CD4-positive, alpha-beta T cell (primary cell): Measurements from ENCODE around the gene OAT. TPM values are rescaled to one million over a fixed set of nuclear protein-coding genes. Genes with fewer than 3 reads are reported as not detected.

ENCODE experiments used
- ATAC-seq: fragments of 200-7000 bp; cut with Tn5 transposase; one replicate; pipeline ENCODE4 v1.10.0; 2022; ENCODE audit warnings: mild to moderate bottlenecking; ENCODE audit not compliant: poor library complexity
- CTCF ChIA-PET: fragments of 350-600 bp; sonication (Branson Sonifier 250); formaldehyde crosslinking; loops from one replicate; lab custom pipeline; 2021; ENCODE audit warnings: antibody characterized with exemption, inconsistent platforms; lab: Charles Lee
- POLR2A ChIA-PET: fragments of 350-600 bp; sonication (Branson Sonifier 250); formaldehyde crosslinking; loops from one replicate; lab custom pipeline; 2021; ENCODE audit warnings: antibody characterized with exemption, inconsistent platforms; lab: Charles Lee
- DNase-seq, 14 experiments: peaks; one replicate each; pipeline ENCODE4 v3.0.0-alpha.2; 2013 to 2020; ENCODE audit warnings: mixed read lengths in 2 of 14
- H3K27ac ChIP-seq, 2 donors: one replicate each; pipeline versions ENCODE4 v1.5.1 to v1.7.0; 2013; ENCODE audit warnings: low read length in 2 of 2, low read depth in 1 of 2, mild to moderate bottlenecking in 1 of 2
- H3K27me3 ChIP-seq, 2 experiments: 1 replicate in 1 of 2; 2 replicates in 1 of 2; pipeline versions ENCODE4 v1.6.1 to v1.7.0; 2013; ENCODE audit warnings: low read length in 2 of 2, control low read depth in 1 of 2, mild to moderate bottlenecking in 1 of 2, moderate library complexity in 1 of 2; ENCODE audit not compliant: insufficient read depth in 2 of 2, control insufficient read depth in 1 of 2
- H3K36me3 ChIP-seq: one replicate; pipeline ENCODE4 v1.6.1; 2013; ENCODE audit warnings: low read length, control low read depth; ENCODE audit not compliant: insufficient read depth
- H3K4me1 ChIP-seq: one replicate; pipeline ENCODE4 v1.6.1; 2013; ENCODE audit warnings: low read length, control low read depth; ENCODE audit not compliant: insufficient read depth
- H3K4me3 ChIP-seq: one replicate; pipeline ENCODE4 v1.5.1; 2013; ENCODE audit warnings: mild to moderate bottlenecking, low read length, moderate library complexity
- H3K9me3 ChIP-seq, 2 experiments: 1 replicate in 1 of 2; 2 replicates in 1 of 2; pipeline versions ENCODE4 v1.6.1 to v1.7.0; 2013; ENCODE audit warnings: low read length in 2 of 2, mild to moderate bottlenecking in 2 of 2, control low read depth in 1 of 2, moderate library complexity in 1 of 2; ENCODE audit not compliant: control insufficient read depth in 1 of 2, insufficient read depth in 1 of 2
- H3K27ac Mint-ChIP-seq: one replicate; pipeline ENCODE4 v1.8.0; 2020; ENCODE audit warnings: mixed read lengths
- H3K27me3 Mint-ChIP-seq: one replicate; pipeline ENCODE4 v1.8.0; 2021; ENCODE audit warnings: mixed read lengths
- H3K36me3 Mint-ChIP-seq: one replicate; pipeline ENCODE4 v1.8.0; 2021; ENCODE audit warnings: low read depth, mixed read lengths
- H3K4me1 Mint-ChIP-seq: one replicate; pipeline ENCODE4 v1.8.0; 2021; ENCODE audit warnings: low read depth, mixed read lengths
- H3K4me3 Mint-ChIP-seq: one replicate; pipeline ENCODE4 v1.8.0; 2020; ENCODE audit warnings: mild to moderate bottlenecking, mixed read lengths
- H3K9me3 Mint-ChIP-seq: one replicate; pipeline ENCODE4 v1.8.0; 2020; ENCODE audit warnings: mixed read lengths
- intact Hi-C, 2 experiments: fragments of 100-400 bp; cut with DNase I in 1 of 2; cut with micrococcal nuclease in 1 of 2; formaldehyde crosslinking; loops; one replicate each; pipeline versions ENCODE4 v1.15.1 to v1.9.0; 2023 to 2025; cut with DNase I, micrococcal nuclease
- total RNA-seq, 174 experiments: library from RNA in 2 of 174; stranded (reverse) in 2 of 174; gene quantifications; one replicate each; pipeline ENCODE4 v1.2.3 and lab custom pipeline; 2021 to 2026
- TF ChIP-seq, protein P1 (sequence below): fragments of 200-600 bp; IDR thresholded peaks from one replicate; pipeline ENCODE4 v1.8.0; 2022; ENCODE audit warnings: antibody characterized with exemption, mild to moderate bottlenecking

Gene OAT
- total RNA-seq, 2 experiments from 2014 or later, result 48.5 to 54.9 TPM

DNA sequence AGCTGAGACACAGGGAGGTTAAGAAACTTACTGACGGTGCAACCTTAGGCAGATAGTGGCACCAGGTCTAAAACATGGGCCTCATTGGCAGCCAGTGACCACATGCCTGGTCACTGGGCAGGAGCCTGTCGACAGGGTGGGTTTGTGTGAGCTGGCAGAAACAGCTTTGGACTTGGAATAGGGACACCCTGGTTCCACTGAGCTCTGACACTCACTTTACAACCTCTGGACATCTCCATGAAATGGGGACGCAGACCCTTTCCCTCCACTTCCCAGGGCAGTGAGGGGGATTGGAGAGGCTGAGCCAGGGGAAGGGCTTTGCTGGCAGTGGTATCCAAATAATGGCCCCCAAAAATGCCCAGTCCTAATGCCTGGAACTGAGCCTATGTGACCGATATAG, 49.7 kb downstream of the OAT start:
- Mint-ChIP-seq H3K27me3 (peaks cover 26% of the 10 kb centered on the region), H3K4me1 (no peaks in the 10 kb centered on the region), H3K36me3 (no peaks in the 10 kb centered on the region), H3K27ac (no peak overlapping the region), H3K9me3 (no peaks in the 10 kb centered on the region), H3K4me3 (no peak overlapping the region)
- ATAC-seq (no peak), DNase-seq (no peak)
- CTCF ChIA-PET, result no interaction called here
- TF ChIP-seq, protein P1, sequence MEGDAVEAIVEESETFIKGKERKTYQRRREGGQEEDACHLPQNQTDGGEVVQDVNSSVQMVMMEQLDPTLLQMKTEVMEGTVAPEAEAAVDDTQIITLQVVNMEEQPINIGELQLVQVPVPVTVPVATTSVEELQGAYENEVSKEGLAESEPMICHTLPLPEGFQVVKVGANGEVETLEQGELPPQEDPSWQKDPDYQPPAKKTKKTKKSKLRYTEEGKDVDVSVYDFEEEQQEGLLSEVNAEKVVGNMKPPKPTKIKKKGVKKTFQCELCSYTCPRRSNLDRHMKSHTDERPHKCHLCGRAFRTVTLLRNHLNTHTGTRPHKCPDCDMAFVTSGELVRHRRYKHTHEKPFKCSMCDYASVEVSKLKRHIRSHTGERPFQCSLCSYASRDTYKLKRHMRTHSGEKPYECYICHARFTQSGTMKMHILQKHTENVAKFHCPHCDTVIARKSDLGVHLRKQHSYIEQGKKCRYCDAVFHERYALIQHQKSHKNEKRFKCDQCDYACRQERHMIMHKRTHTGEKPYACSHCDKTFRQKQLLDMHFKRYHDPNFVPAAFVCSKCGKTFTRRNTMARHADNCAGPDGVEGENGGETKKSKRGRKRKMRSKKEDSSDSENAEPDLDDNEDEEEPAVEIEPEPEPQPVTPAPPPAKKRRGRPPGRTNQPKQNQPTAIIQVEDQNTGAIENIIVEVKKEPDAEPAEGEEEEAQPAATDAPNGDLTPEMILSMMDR, result no peak
- Histone ChIP-seq H3K4me3 (no peak overlapping the region), H3K4me1 (no peaks in the 10 kb centered on the region), H3K36me3 (no peaks in the 10 kb centered on the region), H3K9me3 (no peaks in the 10 kb centered on the region), H3K27me3 (peaks cover 7 to 9% of the 10 kb centered on the region in 2 experiments), H3K27ac (no peak overlapping the region)
- intact Hi-C loops, result no loop called here
- POLR2A ChIA-PET, result no interaction called here

DNA sequence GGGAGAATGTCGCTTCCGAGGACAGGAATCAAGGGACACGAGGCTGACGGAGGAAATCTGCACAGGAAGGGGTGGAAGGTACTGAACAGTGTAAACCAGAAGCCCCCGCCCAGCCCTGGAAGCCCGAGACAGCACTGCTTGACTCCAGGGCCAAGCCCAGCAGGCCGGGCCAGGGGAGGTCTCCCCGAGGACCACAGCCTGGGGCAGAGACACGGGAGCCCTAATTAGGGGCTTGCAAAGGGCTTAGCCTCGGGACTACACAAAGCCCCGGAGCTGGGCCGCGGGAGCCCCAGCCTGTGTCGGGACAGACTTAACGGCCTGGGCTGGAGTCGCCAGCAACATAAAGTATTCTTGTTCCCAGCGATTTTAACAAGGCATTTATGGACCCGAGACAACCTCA, 50.8 kb downstream of the OAT start:
- no peaks in the 10 kb centered on the region for H3K4me1 Mint-ChIP-seq
- POLR2A ChIA-PET, result no interaction called here
- peaks cover 7 to 9% of the 10 kb centered on the region in 2 experiments for H3K27me3 ChIP-seq
- no peaks in the 10 kb centered on the region for H3K9me3 ChIP-seq
- no peaks in the 10 kb centered on the region for H3K36me3 Mint-ChIP-seq
- no peak overlapping the region for H3K27ac ChIP-seq
- no peaks in the 10 kb centered on the region for H3K4me1 ChIP-seq
- H3K27ac Mint-ChIP-seq, result no peak overlapping the region
- no peaks in the 10 kb centered on the region for H3K9me3 Mint-ChIP-seq
- H3K4me3 ChIP-seq, result no peak overlapping the region
- intact Hi-C loops, result no loop called here
- TF ChIP-seq, protein P1, result no peak
- DNase-seq (no peak), ATAC-seq (no peak)
- H3K27me3 Mint-ChIP-seq, result peaks cover 22% of the 10 kb centered on the region
- no peaks in the 10 kb centered on the region for H3K36me3 ChIP-seq
- CTCF ChIA-PET, result no interaction called here
- H3K4me3 Mint-ChIP-seq, result no peak overlapping the region

DNA sequence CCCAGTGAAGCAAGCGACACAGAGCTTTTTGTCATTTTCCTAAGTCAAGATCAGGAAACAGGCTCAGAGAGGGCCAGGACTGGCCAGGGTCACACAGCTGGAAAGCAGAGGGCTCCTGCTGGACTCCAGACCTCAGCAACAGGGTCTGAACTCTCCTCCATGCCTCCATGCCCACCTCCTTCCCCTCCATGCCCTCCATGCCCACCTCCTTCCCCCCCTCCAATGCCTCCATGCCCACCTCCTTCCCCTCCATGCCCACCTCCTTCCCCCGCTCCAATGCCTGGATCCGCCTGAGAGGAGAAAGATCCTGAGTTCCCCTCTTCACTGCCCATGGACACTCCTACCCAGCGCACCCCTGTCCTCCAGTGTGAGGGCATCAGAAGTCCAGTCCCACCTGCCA, 51.3 kb downstream of the OAT start:
- no peak overlapping the region for H3K4me3 ChIP-seq
- TF ChIP-seq, protein P1, result no peak
- no peaks in the 10 kb centered on the region for H3K36me3 ChIP-seq
- Mint-ChIP-seq H3K36me3 (no peaks in the 10 kb centered on the region), H3K27ac (no peak overlapping the region), H3K4me3 (no peak overlapping the region), H3K4me1 (no peaks in the 10 kb centered on the region), H3K27me3 (peaks cover 22% of the 10 kb centered on the region), H3K9me3 (no peaks in the 10 kb centered on the region)
- no peaks in the 10 kb centered on the region for H3K4me1 ChIP-seq
- no peak for DNase-seq
- H3K9me3 ChIP-seq, result no peaks in the 10 kb centered on the region
- H3K27me3 ChIP-seq, result peaks cover 7 to 9% of the 10 kb centered on the region in 2 experiments
- POLR2A ChIA-PET, result no interaction called here
- no peak for ATAC-seq
- intact Hi-C loops, result no loop called here
- CTCF ChIA-PET, result no interaction called here
- H3K27ac ChIP-seq, result no peak overlapping the region
